Activated CD4-positive, alpha-beta T cell treated with anti-CD3 and anti-CD28 coated beads for 4 hours (primary cell): ENCODE results near the gene DIP2B.

Source experiments
- DNase-seq, 2 donors: peaks; one replicate each; pipeline ENCODE4 v3.0.0-alpha.2; 2020

DIP2B gene

DNA sequence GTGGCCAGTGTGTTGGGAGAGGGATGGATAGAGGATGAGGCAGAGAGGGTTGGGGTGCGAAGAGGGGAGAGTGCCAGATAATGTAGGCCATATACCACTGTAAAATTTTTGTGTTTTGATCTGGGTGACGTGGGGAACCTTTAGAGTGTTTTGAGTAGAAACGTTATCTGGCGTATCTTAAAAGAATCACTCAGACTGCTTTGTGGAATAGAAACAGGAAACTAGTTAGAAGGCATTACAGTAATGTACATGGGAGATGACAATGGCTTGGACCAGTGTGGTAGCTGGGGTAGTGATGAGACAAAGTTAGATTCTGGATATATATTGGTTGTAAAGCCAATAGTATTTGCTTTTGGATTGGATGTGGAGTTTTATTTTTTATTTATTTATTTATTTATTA, 279.7 kb downstream of the DIP2B start:
- DNase-seq = no peak

DNA sequence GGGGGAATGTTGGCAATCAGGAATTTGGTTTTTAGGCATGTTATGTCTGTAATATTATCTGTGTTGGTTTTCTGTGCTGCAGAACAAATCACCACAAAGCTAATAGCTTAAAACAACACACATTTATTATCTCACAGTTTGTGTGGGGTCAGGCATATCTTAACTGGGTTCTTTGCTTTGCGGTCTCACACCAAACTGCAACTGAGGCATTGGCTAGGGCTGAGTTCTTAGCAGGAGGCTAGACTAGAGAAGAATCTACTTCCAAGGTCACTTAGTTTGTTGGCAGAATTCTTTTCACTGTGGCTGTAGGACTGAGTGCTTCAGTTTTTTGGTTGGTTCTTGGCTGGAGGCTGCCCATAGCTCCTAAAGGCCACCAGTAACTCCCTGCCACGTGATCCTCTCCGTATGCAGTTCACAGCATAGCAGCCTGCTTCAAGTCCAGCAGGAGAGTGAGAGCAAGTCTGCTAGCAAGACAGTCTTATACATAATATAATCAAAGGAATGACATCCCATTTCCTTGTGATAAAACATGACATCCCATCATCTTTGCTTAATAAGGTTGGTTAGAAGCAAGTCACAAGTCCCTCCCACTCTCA, 280.7 kb downstream of the DIP2B start:
- DNase-seq = no peak

- no peak for DNase-seq
Measured at GRCh38 chr12:50786498-50787231, 281.9 kb downstream of the DIP2B start.

GRCh38 chr12:50787618-50788017, 282.8 kb downstream of the DIP2B start:
- DNase-seq = no peak

GRCh38 chr12:50788561-50788960, 283.8 kb downstream of the DIP2B start:
- no peak for DNase-seq

GRCh38 chr12:50790081-50790480, 285.3 kb downstream of the DIP2B start:
- no peak for DNase-seq
